GM18907 (cell line): ENCODE results near the gene ITGA11.

Experiments used
- ATAC-seq: cut with Tn5 transposase; IDR thresholded peaks from one replicate; pipeline ENCODE4 v1.9.1; 2021; ENCODE audit warnings: mild to moderate bottlenecking, moderate library complexity; ENCODE audit not compliant: unreplicated experiment

ITGA11 gene

GRCh38 chr15:68316061-68316804 lies 115.7 kb downstream of the ITGA11 start:
- ATAC-seq, result no peak

- no peak for ATAC-seq
Measured at GRCh38 chr15:68315495-68316031, 116.4 kb downstream of the ITGA11 start.

DNA sequence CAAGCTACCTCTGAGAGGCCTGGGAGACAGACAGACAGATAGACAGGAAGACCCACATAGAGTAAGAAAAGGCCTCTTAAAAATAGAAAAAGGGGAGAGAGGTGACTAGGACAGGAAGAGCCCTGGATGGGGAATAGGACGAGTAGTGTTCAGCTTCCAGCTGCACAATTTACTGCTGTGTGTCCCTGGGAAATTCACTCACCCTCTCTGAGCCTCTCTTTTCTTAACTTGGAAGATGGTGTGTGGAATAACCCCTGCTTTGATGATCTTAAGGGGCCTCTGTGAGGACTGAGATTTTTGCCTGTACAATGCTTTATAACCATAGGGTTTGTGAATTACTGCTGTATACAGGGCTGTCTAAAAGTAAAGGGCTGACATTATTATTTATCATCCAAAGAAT lies 116.9 kb downstream of the ITGA11 start:
- ATAC-seq, result no peak

DNA sequence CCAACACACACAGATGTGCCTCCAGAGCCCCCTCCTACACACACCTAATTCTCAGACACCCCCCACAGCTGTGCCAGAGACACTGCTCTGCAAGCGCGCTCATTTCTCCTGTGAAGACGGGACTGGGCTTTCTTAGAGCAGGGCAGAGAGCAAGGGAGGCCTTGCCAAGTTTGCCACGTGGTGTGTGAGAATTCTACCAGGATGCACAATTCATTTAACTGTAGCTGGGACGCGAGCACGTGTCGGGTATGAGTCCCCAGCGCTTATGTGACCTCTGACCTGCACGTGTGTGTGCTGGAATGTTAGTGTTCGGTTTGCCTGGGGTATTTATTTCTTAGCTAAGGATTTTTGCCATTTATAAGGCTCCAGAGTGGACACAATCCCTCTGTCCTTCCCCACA lies 117.4 kb downstream of the ITGA11 start:
- no peak for ATAC-seq

DNA sequence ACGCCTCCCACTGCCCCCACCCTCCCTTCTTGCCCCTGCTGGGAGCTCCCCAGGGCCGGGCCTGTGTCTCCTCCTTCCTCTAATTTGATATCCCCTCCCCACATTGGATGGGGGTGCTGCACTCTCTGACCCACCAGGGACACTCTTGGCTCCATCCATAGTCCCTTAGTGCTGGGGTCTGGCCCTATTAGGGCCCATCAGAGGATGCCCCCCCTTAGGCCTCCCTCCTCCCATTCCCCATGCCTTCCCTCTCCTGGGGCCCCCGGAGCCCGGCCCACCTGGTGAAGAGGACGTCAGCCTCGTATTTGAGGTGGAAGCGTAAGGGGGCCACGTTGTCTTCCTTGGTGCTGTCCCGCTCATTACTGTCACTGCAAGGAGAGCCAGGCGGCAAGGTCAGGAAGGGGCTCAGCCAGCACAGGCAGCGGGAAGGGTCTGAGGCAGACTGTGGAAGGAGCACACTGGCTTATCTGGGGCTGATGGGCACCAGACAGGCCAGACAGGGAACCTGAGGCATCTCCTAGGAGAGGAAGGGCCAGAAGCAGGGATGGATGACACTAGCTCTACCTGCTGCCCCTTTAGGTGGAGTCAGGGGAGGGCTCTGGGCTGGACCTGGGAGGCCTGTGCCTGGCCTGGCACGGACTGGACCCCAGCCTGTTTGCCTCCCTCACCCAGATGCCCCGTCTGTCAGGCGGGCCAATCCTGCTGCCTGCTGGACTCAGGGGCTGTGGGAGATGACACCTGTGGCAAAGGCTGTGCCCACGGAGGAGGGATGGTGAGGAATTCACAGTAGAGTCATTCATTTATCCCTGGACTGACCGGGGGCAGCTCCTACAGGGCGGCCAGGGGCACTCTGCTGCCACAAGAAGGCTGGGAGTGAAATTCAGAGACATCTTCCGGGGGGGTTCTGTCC lies 118.2 kb downstream of the ITGA11 start:
- no peak for ATAC-seq

GRCh38 chr15:68312701-68313204 lies 119.2 kb downstream of the ITGA11 start:
- ATAC-seq, result no peak

DNA sequence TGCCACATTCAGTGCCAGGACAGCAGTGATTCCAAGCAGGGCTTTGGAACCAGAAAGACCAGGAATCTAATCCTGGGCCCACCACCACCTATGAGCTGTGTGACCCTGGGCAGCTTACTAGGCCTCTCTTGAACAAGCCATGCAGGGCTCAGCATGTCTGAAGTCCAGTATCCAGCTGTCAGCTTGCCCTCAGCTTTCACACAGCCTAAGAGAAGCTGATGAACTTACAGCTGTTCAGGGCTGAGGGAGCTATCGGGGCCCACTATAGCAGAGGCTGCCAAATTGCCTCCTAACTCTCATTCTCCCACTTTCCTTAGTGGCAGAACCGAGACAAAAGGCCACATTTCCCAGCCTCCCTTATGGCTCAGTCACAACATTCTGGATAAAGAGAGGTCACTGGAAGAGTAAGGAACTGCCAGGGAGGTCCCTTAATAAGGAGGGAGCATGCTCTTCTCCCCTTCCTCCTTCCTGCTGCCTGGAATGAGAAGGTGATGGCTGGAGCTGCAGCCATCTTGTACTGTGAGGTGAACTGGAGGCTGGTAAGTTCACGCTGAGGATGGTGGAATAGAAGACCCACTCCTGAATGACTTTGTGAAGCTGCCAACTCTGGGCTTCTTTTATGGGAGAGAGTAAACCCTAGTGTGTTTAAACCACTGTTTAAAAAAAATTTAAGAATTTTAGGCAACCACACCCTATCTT lies 120.0 kb downstream of the ITGA11 start:
- ATAC-seq, result no peak

DNA sequence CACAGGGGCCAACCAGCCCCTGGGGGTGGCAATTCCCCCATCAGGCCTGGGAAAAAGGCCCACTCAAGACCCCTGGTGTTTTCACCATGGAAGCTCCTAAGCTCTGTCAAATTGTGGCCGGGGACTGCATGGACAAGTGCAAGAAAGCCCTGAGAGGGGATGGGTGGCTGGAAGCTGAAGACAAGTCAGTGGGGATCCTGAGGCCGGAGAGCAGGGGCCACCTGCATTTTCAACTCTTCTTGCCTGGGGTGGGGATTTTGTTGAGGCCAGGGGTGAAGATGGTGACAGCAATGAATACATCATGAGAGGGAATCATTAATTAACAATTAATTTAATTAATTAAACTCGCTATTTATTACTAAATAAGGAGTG lies 120.5 kb downstream of the ITGA11 start:
- ATAC-seq, result no peak

GRCh38 chr15:68310804-68311463 lies 121.0 kb downstream of the ITGA11 start:
- no peak for ATAC-seq

DNA sequence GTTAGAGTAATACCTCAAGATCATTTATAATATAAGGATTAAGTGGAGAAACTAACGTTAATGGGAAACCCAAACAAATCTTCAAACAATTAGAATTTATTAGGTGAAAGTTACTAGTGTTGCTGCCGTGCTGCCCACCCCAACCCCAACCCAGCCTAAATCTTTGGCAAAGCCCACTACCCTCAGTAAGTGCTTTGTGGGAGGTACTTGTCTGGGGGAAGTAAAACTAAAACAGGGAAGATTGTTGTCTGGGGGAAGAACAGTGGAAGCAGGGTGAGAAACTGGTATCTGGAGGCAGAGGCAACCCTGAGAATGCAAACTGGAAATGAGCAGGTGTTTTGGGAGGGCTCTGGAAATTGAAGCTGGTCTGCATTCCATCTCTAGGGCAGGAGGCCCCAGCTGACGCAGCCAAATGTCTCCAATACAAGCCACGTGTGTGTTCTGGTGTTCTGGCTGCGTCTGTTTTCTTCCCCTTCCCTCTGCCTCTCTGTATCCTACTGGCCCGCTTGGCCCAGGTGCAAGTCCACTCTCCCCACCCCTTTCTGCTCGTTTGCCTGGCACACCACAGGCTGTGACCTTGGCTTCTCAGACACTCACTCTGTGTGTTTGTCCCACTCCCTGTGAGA lies 121.7 kb downstream of the ITGA11 start:
- no peak for ATAC-seq

- no peak for ATAC-seq
Measured at GRCh38 chr15:68309024-68309423, 122.9 kb downstream of the ITGA11 start.

- no peak for ATAC-seq
Measured at GRCh38 chr15:68307131-68307928, 124.6 kb downstream of the ITGA11 start.

- ATAC-seq, result no peak
Measured at GRCh38 chr15:68305420-68305871, 126.5 kb downstream of the ITGA11 start.

DNA sequence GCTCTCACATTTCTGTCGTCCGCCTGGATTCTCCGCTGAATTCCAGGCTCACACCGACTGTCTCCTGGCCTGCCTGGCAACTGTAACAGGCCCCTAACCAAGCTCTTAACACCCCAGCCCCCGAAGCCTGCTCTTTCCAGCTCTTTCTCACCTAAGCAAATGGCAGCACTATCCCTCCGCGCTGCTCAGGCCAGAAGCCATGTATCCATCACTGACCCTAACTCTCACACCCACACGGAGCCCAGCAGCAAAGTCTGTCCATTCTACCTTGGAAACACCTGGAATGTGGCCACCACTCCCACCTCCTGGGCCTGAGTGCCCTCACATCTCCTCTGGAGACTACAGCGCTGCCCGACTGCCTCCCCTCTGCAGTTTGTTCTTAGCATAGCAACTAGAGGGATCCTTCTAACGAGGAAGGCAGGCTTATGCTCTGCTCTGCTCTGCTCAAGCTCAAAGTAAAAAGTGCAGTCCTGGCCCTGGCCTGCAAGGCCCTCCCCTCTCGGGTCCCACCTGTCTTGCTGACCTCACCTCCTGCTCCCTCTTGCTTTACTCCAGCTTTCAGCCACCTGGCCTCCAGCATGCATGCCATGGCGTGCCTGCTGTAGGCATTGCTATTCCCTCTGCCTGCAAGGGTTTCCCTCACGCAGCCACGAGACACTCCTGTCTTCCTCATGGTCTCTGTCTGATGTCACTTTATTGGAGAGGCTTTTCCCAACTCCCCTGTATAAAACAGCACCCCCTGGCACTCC lies 127.2 kb downstream of the ITGA11 start:
- no peak for ATAC-seq

DNA sequence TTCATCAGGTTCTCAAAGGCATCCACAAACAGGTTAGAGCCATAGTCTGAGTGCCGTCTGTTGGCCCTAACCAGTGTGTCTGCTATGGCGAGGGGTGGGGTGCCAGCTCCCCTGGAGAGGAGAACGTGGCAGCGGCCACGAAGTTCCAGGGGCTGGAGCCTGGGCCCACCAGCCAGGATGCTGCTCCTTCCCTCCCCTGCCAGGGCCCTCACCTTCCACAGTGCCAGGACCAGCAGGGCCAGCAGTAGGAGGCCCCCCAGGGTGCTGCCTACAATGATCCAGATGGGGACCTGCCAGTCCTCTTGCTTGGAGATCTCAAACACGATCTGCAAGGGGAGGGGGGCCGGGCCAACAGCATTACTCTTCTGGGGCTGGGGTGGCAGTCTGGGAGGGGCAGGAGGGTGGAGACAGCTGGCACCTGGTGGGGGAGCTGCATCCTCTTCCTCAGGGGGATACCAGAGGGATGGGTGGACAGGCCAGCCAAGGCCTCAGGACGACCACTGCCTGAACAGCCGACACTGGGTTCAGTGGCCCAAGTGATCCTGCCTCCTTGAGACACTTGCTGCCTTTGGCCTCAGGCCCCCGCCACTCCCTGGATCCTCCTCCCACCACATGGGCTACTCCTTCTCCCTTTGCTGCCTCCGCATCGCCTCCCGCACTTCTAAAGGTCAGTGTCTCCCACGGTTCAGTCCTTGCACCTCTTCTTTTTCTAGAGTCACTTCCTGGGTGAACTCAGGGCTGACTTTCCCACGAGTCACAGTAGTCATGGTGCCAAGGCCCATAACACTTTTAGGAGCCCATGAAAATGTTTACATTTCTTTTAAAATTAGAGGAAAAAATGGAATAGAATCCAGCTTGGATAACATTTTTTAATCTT lies 128.2 kb downstream of the ITGA11 start:
- ATAC-seq, result no peak

DNA sequence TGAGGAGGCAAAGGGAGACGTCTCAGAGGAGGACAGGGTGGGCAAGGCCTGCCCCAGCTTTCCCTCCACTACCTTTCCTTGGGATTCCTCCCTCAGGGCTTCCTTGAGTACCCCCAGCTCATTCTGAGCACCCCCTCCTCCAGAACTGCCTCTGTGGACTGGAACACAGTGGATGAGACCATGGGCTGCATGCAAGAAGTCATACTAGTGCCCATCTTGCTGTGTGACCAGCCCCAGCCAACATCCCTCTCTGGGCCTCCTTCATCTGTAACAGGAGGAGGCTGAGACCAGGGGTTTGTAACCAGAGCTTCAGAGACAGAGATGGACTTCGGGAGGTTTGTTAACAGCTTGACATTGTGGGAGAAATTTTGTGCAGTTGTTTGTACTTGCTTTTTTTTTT lies 128.8 kb downstream of the ITGA11 start:
- ATAC-seq, result no peak

GRCh38 chr15:68302729-68303128 lies 129.2 kb downstream of the ITGA11 start:
- ATAC-seq, result no peak

- ATAC-seq, result no peak
Measured at GRCh38 chr15:68301301-68301700, 130.7 kb downstream of the ITGA11 start.
